IMR-90 (cell line): ENCODE measurements around the gene PGLYRP3. TPM values are rescaled to one million over a fixed set of nuclear protein-coding genes. Genes with fewer than 3 reads are reported as not detected.

ENCODE experiments used
- ATAC-seq: fragments of 200-7000 bp; cut with Tn5 transposase; 2 replicates; pipeline ENCODE4 v1.9.1; 2020; ENCODE audit warnings: low read depth, mild to moderate bottlenecking, moderate library complexity
- BruUV-seq: library from RNA; stranded (reverse); fragments of 400-500 nt; replicated peaks from 2 replicates; lab custom pipeline; 2021; lab: Mats Ljungman, UMichigan
- CTCF ChIA-PET: fragments of 300-600 bp; formaldehyde crosslinking; extraction: SDS; loops from one replicate; lab custom pipeline; 2021; ENCODE audit warnings: antibody characterized with exemption; lab: Yijun Ruan, JAX
- POLR2A ChIA-PET: fragments of 300-600 bp; sonication (Branson Sonifier 250); formaldehyde crosslinking; loops from one replicate; lab custom pipeline; 2022; ENCODE audit warnings: antibody characterized with exemption; ENCODE audit not compliant: unreplicated experiment; lab: Charles Lee
- DNase-seq: peaks from one replicate; pipeline ENCODE4 v3.0.0; 2013
- H2AFZ ChIP-seq: replicated peaks from 2 replicates; pipeline ENCODE3; 2013; ENCODE audit warnings: low read length, mild to moderate bottlenecking; ENCODE audit not compliant: poor library complexity
- H2AK5ac ChIP-seq: 2 replicates; pipeline ENCODE4 v1.6.1; 2013; ENCODE audit warnings: low read depth, low read length, inconsistent platforms
- H2AK9ac ChIP-seq: replicated peaks from 2 replicates; pipeline ENCODE3; 2013; ENCODE audit warnings: mild to moderate bottlenecking, low read depth, low read length, moderate library complexity; ENCODE audit not compliant: poor library complexity
- H2BK120ac ChIP-seq: 2 replicates; pipeline ENCODE4 v1.6.1; 2013; ENCODE audit warnings: low read depth, low read length, inconsistent platforms
- H2BK15ac ChIP-seq: 3 replicates; pipeline ENCODE4 v1.6.1; 2013; ENCODE audit warnings: low read depth, low read length, inconsistent platforms
- H2BK20ac ChIP-seq: 2 replicates; pipeline ENCODE4 v1.6.1; 2013; ENCODE audit warnings: low read depth, mild to moderate bottlenecking, inconsistent platforms, low read length, moderate library complexity
- H2BK5ac ChIP-seq: 2 replicates; pipeline ENCODE4 v1.6.1; 2013; ENCODE audit warnings: mild to moderate bottlenecking, low read depth, low read length, inconsistent platforms; ENCODE audit not compliant: poor library complexity, severe bottlenecking
- H3K14ac ChIP-seq: replicated peaks from 2 replicates; pipeline ENCODE4 v1.6.1; 2013; ENCODE audit warnings: low read depth, low read length, inconsistent platforms
- H3K18ac ChIP-seq: 2 replicates; pipeline ENCODE4 v1.6.1; 2013; ENCODE audit warnings: low read depth, low read length, control low read depth
- H3K23ac ChIP-seq: 2 replicates; pipeline ENCODE4 v1.6.1; 2013; ENCODE audit warnings: low read depth, low read length, inconsistent platforms
- H3K27ac ChIP-seq: 2 replicates; pipeline ENCODE4 v1.5.1; 2013; ENCODE audit warnings: mild to moderate bottlenecking, control low read depth, low read length; ENCODE audit not compliant: insufficient read depth
- H3K27me3 ChIP-seq: 2 replicates; pipeline ENCODE4 v1.6.1; 2013; ENCODE audit warnings: low read length; ENCODE audit not compliant: control insufficient read depth, insufficient read depth
- H3K36me3 ChIP-seq: 2 replicates; pipeline ENCODE4 v1.6.1; 2013; ENCODE audit warnings: low read length, mixed read lengths; ENCODE audit not compliant: control insufficient read depth, insufficient read depth
- H3K4ac ChIP-seq: 2 replicates; pipeline ENCODE4 v1.6.1; 2013; ENCODE audit warnings: low read depth, low read length, inconsistent platforms
- H3K4me1 ChIP-seq: 2 replicates; pipeline ENCODE4 v1.6.1; 2013; ENCODE audit warnings: low read length, mixed read lengths; ENCODE audit not compliant: control insufficient read depth, insufficient read depth
- H3K4me2 ChIP-seq: 2 replicates; pipeline ENCODE4 v1.6.1; 2013; ENCODE audit warnings: low read depth, mild to moderate bottlenecking, control low read depth, low read length, moderate library complexity
- H3K4me3 ChIP-seq: 2 replicates; pipeline ENCODE4 v1.5.1; 2013; ENCODE audit warnings: low read depth, mild to moderate bottlenecking, control low read depth, low read length, moderate library complexity; ENCODE audit not compliant: insufficient read depth
- H3K56ac ChIP-seq: 2 replicates; pipeline ENCODE4 v1.6.1; 2013; ENCODE audit warnings: low read length, inconsistent platforms; ENCODE audit not compliant: insufficient read depth; ENCODE audit errors: extremely low read depth
- H3K79me1 ChIP-seq, 2 experiments: 2 replicates each; pipeline ENCODE4 v1.6.1; 2013; ENCODE audit warnings: low read length in 2 of 2, inconsistent platforms in 1 of 2, low read depth in 1 of 2
- H3K9ac ChIP-seq: 2 replicates; pipeline ENCODE4 v1.6.1; 2013; ENCODE audit warnings: low read depth, low read length, control low read depth
- H3K9me1 ChIP-seq: 2 replicates; pipeline ENCODE4 v1.6.1; 2013; ENCODE audit warnings: low read length, inconsistent platforms; ENCODE audit not compliant: insufficient read depth
- H3K9me3 ChIP-seq: 2 replicates; pipeline ENCODE4 v1.6.1; 2013; ENCODE audit warnings: low read length; ENCODE audit not compliant: control insufficient read depth, insufficient read depth
- H4K20me1 ChIP-seq: 2 replicates; pipeline ENCODE4 v1.6.1; 2013; ENCODE audit warnings: low read length, inconsistent platforms; ENCODE audit not compliant: insufficient read depth
- H4K5ac ChIP-seq: 2 replicates; pipeline ENCODE4 v1.6.1; 2013; ENCODE audit warnings: mild to moderate bottlenecking, low read depth, low read length, control low read depth
- H4K8ac ChIP-seq, 2 experiments: 2 replicates each; pipeline ENCODE4 v1.6.1; 2013; ENCODE audit warnings: low read depth in 2 of 2, low read length in 2 of 2, control low read depth in 1 of 2, inconsistent platforms in 1 of 2
- H4K91ac ChIP-seq: 2 replicates; pipeline ENCODE4 v1.6.1; 2013; ENCODE audit warnings: low read depth, low read length, inconsistent platforms; ENCODE audit not compliant: insufficient read depth
- CHD1 ChIP-seq: IDR thresholded peaks from 2 replicates; pipeline ENCODE4 v1.6.1; 2012; ENCODE audit warnings: low read depth, low read length, improper control_type of control experiment
- CTCF ChIP-seq: conservative IDR thresholded peaks from 2 replicates; pipeline ENCODE4 v1.5.1; 2012; ENCODE audit warnings: mild to moderate bottlenecking, low read depth, low read length, improper control_type of control experiment
- FOS ChIP-seq: fragments of 150-350 bp; IDR thresholded peaks from 2 replicates; pipeline ENCODE4 v1.6.1; 2016; ENCODE audit warnings: low read depth, low read length
- MAFK ChIP-seq: IDR thresholded peaks from 2 replicates; pipeline ENCODE4 v1.6.1; 2012; ENCODE audit warnings: low read depth, low read length, improper control_type of control experiment
- MAZ ChIP-seq: IDR thresholded peaks from 2 replicates; pipeline ENCODE4 v1.6.1; 2012; ENCODE audit warnings: low read depth, mild to moderate bottlenecking, low read length, improper control_type of control experiment, moderate library complexity, borderline replicate concordance
- MXI1 ChIP-seq: IDR thresholded peaks from 2 replicates; pipeline ENCODE4 v1.6.1; 2012; ENCODE audit warnings: low read depth, mild to moderate bottlenecking, low read length, moderate library complexity, borderline replicate concordance
- POLR2A ChIP-seq: IDR thresholded peaks from 2 replicates; pipeline ENCODE4 v1.6.1; 2012; ENCODE audit warnings: mild to moderate bottlenecking, low read depth, low read length
- RAD21 ChIP-seq: IDR thresholded peaks from 2 replicates; pipeline ENCODE4 v1.6.1; 2012; ENCODE audit warnings: low read length, improper control_type of control experiment
- RCOR1 ChIP-seq: IDR thresholded peaks from 2 replicates; pipeline ENCODE4 v1.6.1; 2012; ENCODE audit warnings: mild to moderate bottlenecking, low read length, improper control_type of control experiment; ENCODE audit not compliant: insufficient replicate concordance
- WGBS, 2 experiments: methylation state at CpG; one replicate each; pipeline versions ENCODE4 v1.1.5 to v1.1.7; 2013; ENCODE audit warnings: missing lambda C conversion rate in 2 of 2; ENCODE audit not compliant: insufficient read length in 1 of 2; ENCODE audit errors: extremely low coverage in 2 of 2; 5-methylcytosine and 5-hydroxymethylcytosine counted together
- dilution Hi-C: fragments of 300-500 bp; cut with HindIII; formaldehyde crosslinking; loops from one replicate; pipeline ENCODE4 v1.14.3; 2018; ENCODE audit warnings: low sequenced_read_pairs; ENCODE audit not compliant: unreplicated experiment
- in situ Hi-C: fragments of 300-500 bp; cut with MboI; formaldehyde crosslinking; loops from 3 replicates; pipeline ENCODE4 v1.14.3; 2019; ENCODE audit warnings: low sequenced_read_pairs, inconsistent platforms, mixed read lengths
- intact Hi-C: fragments of 100-400 bp; cut with micrococcal nuclease; formaldehyde crosslinking; loops from 2 replicates; pipeline ENCODE4 v1.10.0; 2022
- polyA plus RNA-seq, 3 experiments: library from polyadenylated mRNA; depleted of rRNA; stranded (reverse); fragments of >200 nt; gene quantifications; 2 replicates each; pipeline ENCODE4 v1.2.3, GENCODE V29; 2012; ENCODE audit warnings: low replicate concordance in 1 of 3
- total RNA-seq: library from RNA; depleted of rRNA; stranded (reverse); fragments of >200 nt; gene quantifications from 2 replicates; pipeline ENCODE4 v1.2.3, GENCODE V29; 2012

The PGLYRP3 gene
- total and polyA plus RNA-seq, 2 of the 4 experiments (the other 2 are of a cell fraction): not detected

DNA sequence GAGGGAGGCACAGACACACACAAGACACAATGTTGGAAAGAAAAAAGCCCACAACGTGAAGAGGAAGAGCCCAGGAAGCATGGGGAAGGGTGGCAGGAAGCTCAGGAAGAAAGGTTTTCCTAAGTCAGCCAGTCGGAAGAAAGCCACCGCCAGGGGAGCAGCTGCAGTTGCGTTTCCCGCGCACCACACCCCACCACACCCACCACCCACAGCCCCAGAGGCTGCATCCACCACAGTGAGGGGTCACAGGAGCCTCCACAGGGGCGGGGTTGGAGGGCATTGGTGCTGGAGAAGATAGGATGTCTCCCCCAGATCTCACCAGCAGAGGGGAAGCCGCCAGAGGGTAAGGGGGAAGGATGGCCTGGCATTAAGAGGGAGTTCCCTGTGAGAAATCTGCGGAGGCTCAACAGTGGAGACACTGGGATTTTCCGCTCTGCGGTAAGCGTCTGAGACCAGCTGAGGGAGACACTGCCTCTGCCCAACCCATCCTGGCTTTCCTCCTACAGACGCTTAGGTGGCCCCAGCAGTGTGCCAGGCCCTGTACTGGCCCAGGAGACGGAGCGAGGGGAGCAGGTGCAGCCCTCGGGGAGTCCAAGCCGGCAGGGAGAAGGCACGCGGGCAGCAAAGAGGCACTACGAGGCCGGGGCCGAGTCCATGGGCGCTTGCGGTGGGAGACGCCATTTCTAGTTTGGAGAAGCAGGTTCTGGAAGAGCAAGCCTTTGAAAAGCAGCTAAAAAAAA lies 19.8 kb downstream of the PGLYRP3 start:
- no peaks in the 10 kb centered on the region for H3K27me3 ChIP-seq
- H3K27ac ChIP-seq: no peak overlapping the region
- H2BK20ac ChIP-seq: no peak overlapping the region
- in situ Hi-C loops: no loop called here
- H3K9ac ChIP-seq: no peak overlapping the region
- TF ChIP-seq CHD1 (no peak), MAZ (no peak), CTCF (no peak), RCOR1 (no peak), FOS (no peak), POLR2A (no peak), RAD21 (no peak), MXI1 (no peak), MAFK (no peak)
- no peak overlapping the region for H3K18ac ChIP-seq
- no peaks in the 10 kb centered on the region for H3K79me1 ChIP-seq
- CTCF ChIA-PET: no interaction called here
- no peak overlapping the region for H4K8ac ChIP-seq
- H3K23ac ChIP-seq: no peak overlapping the region
- dilution Hi-C loops: no loop called here
- H4K5ac ChIP-seq: no peak overlapping the region
- H2BK120ac ChIP-seq: no peak overlapping the region
- H2AK5ac ChIP-seq: no peak overlapping the region
- H2AFZ ChIP-seq: no peak overlapping the region
- no peak overlapping the region for H2AK9ac ChIP-seq
- intact Hi-C loops: no loop called here
- no TSS peak for BruUV-seq
- ATAC-seq: no peak
- H3K4me2 ChIP-seq: no peak overlapping the region
- H2BK5ac ChIP-seq: no peak overlapping the region
- H3K14ac ChIP-seq: no peak overlapping the region
- no peak overlapping the region for H3K4me3 ChIP-seq
- no peak overlapping the region for H3K56ac ChIP-seq
- no peaks in the 10 kb centered on the region for H3K36me3 ChIP-seq
- H3K9me3 ChIP-seq: no peaks in the 10 kb centered on the region
- no peak overlapping the region for H4K91ac ChIP-seq
- DNase-seq: no peak
- H3K9me1 ChIP-seq: no peaks in the 10 kb centered on the region
- no peak overlapping the region for H3K4ac ChIP-seq
- H4K20me1 ChIP-seq: no peaks in the 10 kb centered on the region
- H2BK15ac ChIP-seq: no peak overlapping the region
- POLR2A ChIA-PET: no interaction called here
- H3K4me1 ChIP-seq: no peaks in the 10 kb centered on the region
- 80% methylated on average over 10 of the region's 25 CpGs; no CpG with 5 or more reads in 1 of the 2 experiments for WGBS, 2 experiments
